ENCODE data around the gene NFIB. TPM values are rescaled to one million over a fixed set of nuclear protein-coding genes. Genes with fewer than 3 reads are reported as not detected.

Gene NFIB
- total and polyA plus RNA-seq, 2 of the 13 experiments (the other 11 are each of a cell fraction or from before 2014, with no cell fraction given): 0.98 to 4.6 TPM

- no peak overlapping the region for H3K27ac ChIP-seq (ENCODE audit: extremely low read length, insufficient read depth, low read length)
- 49% methylated on average over 3 of the region's 3 CpGs for WGBS (ENCODE audit: low lambda C conversion rate)
- no peaks in the 10 kb centered on the region for H3K36me3 ChIP-seq (replicated peaks in 1 of 2; ENCODE audit: control insufficient read depth in 1 of 2, insufficient read depth in 2 of 2, low read length in 2 of 2)
- H3K27me3 ChIP-seq (ENCODE audit: control insufficient read depth in 1 of 2, insufficient read depth in 2 of 2, low read length in 2 of 2): peaks cover 0 to 15% of the 10 kb centered on the region in 2 experiments; a peak in 2 of 5 replicates
- no peak for DNase-seq (ENCODE audit: low spot score)
- no peak for FAIRE-seq
- H3K4me3 ChIP-seq (replicated peaks in 1 of 3; ENCODE audit: insufficient read depth in 1 of 3, low read depth in 2 of 3, low read length in 3 of 3): no peak overlapping the region
- no peaks in the 10 kb centered on the region for H3K9me3 ChIP-seq (ENCODE audit: low read length)
- no TSS peak for BruUV-seq (replicated peaks)
- CTCF ChIA-PET (ENCODE audit: low intra/inter-chr PET ratio, low total read pairs): no interaction called here
- in situ Hi-C loops (cut with HindIII; ENCODE audit: extremely low pct_ligation_motif_present, low pct_unique_long_range_greater_than_20kb): loop anchor here (10.0 kb wide), 1 partner anchor 222 kb away; no protein-coding TSS in a partner anchor
- H4K20me1 ChIP-seq (ENCODE audit: insufficient read depth, low read length): no peaks in the 10 kb centered on the region
- peaks cover 14% of the 10 kb centered on the region for H3K4me1 ChIP-seq (ENCODE audit: insufficient read depth, low read length)
- ATAC-seq: no peak
- intact Hi-C loops (cut with micrococcal nuclease; ENCODE audit: unreplicated experiment): no loop called here
- no peak for TF ChIP-seq ZNF20 (CRISPR knock-in tag; IDR thresholded peaks at IDR 0.05)
- no peak for TF ChIP-seq HNF1B (CRISPR knock-in tag; IDR thresholded peaks at IDR 0.05)
- no peak for TF ChIP-seq RAD21 (CRISPR knock-in tag; IDR thresholded peaks at IDR 0.05)
- TF ChIP-seq ZIK1 (CRISPR knock-in tag; IDR thresholded peaks at IDR 0.05; ENCODE audit: borderline replicate concordance, low read depth): no peak
- TF ChIP-seq, protein P1, sequence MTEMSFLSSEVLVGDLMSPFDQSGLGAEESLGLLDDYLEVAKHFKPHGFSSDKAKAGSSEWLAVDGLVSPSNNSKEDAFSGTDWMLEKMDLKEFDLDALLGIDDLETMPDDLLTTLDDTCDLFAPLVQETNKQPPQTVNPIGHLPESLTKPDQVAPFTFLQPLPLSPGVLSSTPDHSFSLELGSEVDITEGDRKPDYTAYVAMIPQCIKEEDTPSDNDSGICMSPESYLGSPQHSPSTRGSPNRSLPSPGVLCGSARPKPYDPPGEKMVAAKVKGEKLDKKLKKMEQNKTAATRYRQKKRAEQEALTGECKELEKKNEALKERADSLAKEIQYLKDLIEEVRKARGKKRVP (CRISPR knock-in tag; IDR thresholded peaks at IDR 0.05): no peak
- no peak for TF ChIP-seq ZFP82 (CRISPR knock-in tag; IDR thresholded peaks at IDR 0.05; ENCODE audit: borderline replicate concordance)
- TF ChIP-seq PRMT3 (CRISPR knock-in tag; IDR thresholded peaks at IDR 0.05; ENCODE audit: borderline replicate concordance, low read depth): no peak
- no peak for TF ChIP-seq HCFC1 (IDR thresholded peaks at IDR 0.05; ENCODE audit: low read depth, low read length)
- no peak for TF ChIP-seq SIX1 (CRISPR knock-in tag; IDR thresholded peaks at IDR 0.05; ENCODE audit: borderline replicate concordance)
- TF ChIP-seq ZNF382 (CRISPR knock-in tag; IDR thresholded peaks at IDR 0.05; ENCODE audit: borderline replicate concordance): no peak
- no peak for TF ChIP-seq ZNF7 (CRISPR knock-in tag; IDR thresholded peaks at IDR 0.05)
- no peak for TF ChIP-seq ZNF546 (CRISPR knock-in tag; conservative IDR thresholded peaks at IDR 0.05)
- TF ChIP-seq PCBP1 (IDR thresholded peaks at IDR 0.05; ENCODE audit: borderline replicate concordance, low read depth, low read length): no peak
- no peak for TF ChIP-seq GRHL1 (CRISPR knock-in tag; conservative IDR thresholded peaks at IDR 0.05)
- no peak for TF ChIP-seq ZNF558 (CRISPR knock-in tag; IDR thresholded peaks at IDR 0.05; ENCODE audit: borderline replicate concordance)
- no peak for TF ChIP-seq SMC3 (IDR thresholded peaks at IDR 0.05; ENCODE audit: low read length)
- no peaks in the 10 kb centered on the region for H3K79me2 ChIP-seq (ENCODE audit: insufficient read depth, low read length)
- H3K9ac ChIP-seq (ENCODE audit: insufficient read depth, low read depth, low read length): no peak overlapping the region
- POLR2A ChIA-PET: no interaction called here
- H2AFZ ChIP-seq (ENCODE audit: low read length): no peak overlapping the region
- no peak overlapping the region for H3K4me2 ChIP-seq (ENCODE audit: low read depth, low read length)
These were observed 12.4 kb upstream of the NFIB start for GRCh38 chr9:14326264-14326826.

Measured in HepG2 (cell line).